MM.1S (cell line): ENCODE results near the gene HBS1L.

Experiments
- DNase-seq: peaks from one replicate; pipeline ENCODE4 v3.0.0-alpha.2; 2015
- H2AFZ ChIP-seq: fragments of 300-600 bp; sonication (generic); 2 replicates; pipeline ENCODE4 v1.6.0; 2016; ENCODE audit warnings: antibody characterized with exemption, low read length
- H3F3A ChIP-seq: fragments of 300-600 bp; sonication (generic); 2 replicates; pipeline ENCODE4 v1.6.1; 2016; ENCODE audit warnings: mild to moderate bottlenecking, antibody characterized with exemption, low read length, moderate library complexity, mixed read lengths; ENCODE audit not compliant: insufficient read depth
- H3K27ac ChIP-seq: fragments of 300-600 bp; sonication (generic); 2 replicates; pipeline ENCODE4 v1.5.1; 2016; ENCODE audit warnings: mild to moderate bottlenecking, low read length
- H3K27me3 ChIP-seq: fragments of 300-600 bp; sonication (generic); replicated peaks from 2 replicates; pipeline ENCODE4 v1.6.0; 2016; ENCODE audit warnings: low read length; ENCODE audit not compliant: insufficient read depth
- H3K36me3 ChIP-seq: fragments of 300-600 bp; sonication (generic); replicated peaks from 2 replicates; pipeline ENCODE4 v1.6.1; 2016; ENCODE audit warnings: mild to moderate bottlenecking, low read length, mixed read lengths; ENCODE audit not compliant: insufficient read depth
- H3K4me1 ChIP-seq: fragments of 300-600 bp; sonication (generic); 2 replicates; pipeline ENCODE4 v1.6.1; 2016; ENCODE audit warnings: low read length, mixed read lengths
- H3K4me2 ChIP-seq: fragments of 300-600 bp; sonication (generic); 2 replicates; pipeline ENCODE4 v1.6.0; 2016; ENCODE audit warnings: low read depth, low read length
- H3K4me3 ChIP-seq: fragments of 300-600 bp; sonication (generic); 2 replicates; pipeline ENCODE4 v1.5.1; 2016; ENCODE audit warnings: low read length, mixed read lengths
- H3K79me2 ChIP-seq: fragments of 300-600 bp; sonication (generic); 2 replicates; pipeline ENCODE4 v1.6.1; 2016; ENCODE audit warnings: mixed run types, low read length, mixed read lengths
- H3K9ac ChIP-seq: fragments of 300-600 bp; sonication (generic); 2 replicates; pipeline ENCODE4 v1.6.1; 2016; ENCODE audit warnings: low read length, mixed read lengths
- H3K9me2 ChIP-seq: fragments of 300-600 bp; sonication (generic); replicated peaks from 2 replicates; pipeline ENCODE4 v1.6.1; 2016; ENCODE audit warnings: mild to moderate bottlenecking, low read length, mixed read lengths; ENCODE audit not compliant: insufficient read depth
- H3K9me3 ChIP-seq: fragments of 300-600 bp; sonication (generic); replicated peaks from 2 replicates; pipeline ENCODE4 v1.6.1; 2016; ENCODE audit warnings: mild to moderate bottlenecking, low read length, mixed read lengths; ENCODE audit not compliant: insufficient read depth
- H4K20me1 ChIP-seq: fragments of 300-600 bp; sonication (generic); 2 replicates; pipeline ENCODE4 v1.6.1; 2016; ENCODE audit warnings: mild to moderate bottlenecking, low read length, moderate library complexity, mixed read lengths; ENCODE audit not compliant: insufficient read depth
- CTCF ChIP-seq: fragments of 300-600 bp; sonication (generic); IDR thresholded peaks from 2 replicates; pipeline ENCODE4 v1.5.1; 2016; ENCODE audit warnings: antibody characterized with exemption, low read length, mixed read lengths
- EZH2 ChIP-seq: fragments of 300-600 bp; sonication (generic); optimal IDR thresholded peaks from 2 replicates; pipeline ENCODE3; 2017; ENCODE audit warnings: low read depth, mild to moderate bottlenecking, antibody characterized with exemption, low read length, mixed read lengths
- EZH2phosphoT487 ChIP-seq: fragments of 300-600 bp; sonication (generic); IDR thresholded peaks from 2 replicates; pipeline ENCODE4 v1.6.1; 2018; ENCODE audit warnings: antibody characterized with exemption, low read length

HBS1L gene

DNA sequence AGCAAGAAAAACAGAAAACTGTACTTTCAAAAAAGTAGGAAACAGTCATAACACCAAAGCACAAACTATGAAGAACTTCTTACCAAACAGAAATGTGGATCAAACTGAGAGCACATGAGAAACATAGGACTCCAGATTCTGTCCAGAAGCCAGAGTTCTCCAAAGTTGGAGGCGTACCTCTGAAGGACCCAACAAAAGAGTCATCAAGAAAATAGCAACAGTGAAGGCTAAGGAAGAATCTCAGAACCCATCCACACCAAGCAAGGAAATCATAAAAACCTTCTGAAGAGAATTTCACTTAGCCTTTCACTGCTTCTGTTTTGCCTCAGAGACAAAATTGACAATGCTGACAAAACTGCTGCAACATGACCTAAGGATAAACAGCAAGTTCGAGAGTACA is 29.4 kb downstream of the HBS1L start:
- Histone ChIP-seq H3K27ac (peak overlapping the region; percentile 33; the same call in 1 of the 2 replicates), H3K9me3 (no peaks in the 10 kb centered on the region)

DNA sequence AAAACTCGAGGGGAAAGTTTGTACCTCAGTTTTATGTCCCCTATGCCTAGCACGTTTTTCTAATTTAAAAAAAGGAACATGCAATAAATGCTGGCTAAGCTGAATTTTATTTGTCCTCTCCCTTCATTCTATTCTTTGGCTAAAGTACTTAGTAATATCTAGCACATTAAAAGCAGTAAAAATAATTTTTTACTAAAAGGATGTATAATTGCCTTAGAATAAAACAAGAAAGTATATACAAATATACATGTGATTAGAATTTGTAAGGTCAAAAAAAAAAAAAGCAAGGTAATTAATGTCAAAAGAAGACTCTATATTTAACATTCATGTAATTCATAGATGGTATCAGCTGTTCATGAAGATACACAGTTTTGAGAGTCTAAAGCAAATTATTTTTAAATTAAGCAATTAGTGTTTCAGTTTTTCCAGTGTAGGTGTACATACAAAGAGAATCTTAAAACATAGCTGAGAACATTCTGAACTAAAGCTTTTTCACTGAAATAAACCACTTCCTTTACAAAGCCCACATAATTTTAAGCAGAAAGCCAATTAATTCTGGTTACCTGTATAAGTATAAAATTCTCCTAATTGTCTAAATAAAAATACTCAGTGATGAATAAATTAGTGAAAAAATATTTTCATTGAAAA is 32.4 kb downstream of the HBS1L start:
- TF ChIP-seq CTCF (no peak), EZH2 (no peak), EZH2phosphoT487 (no peak)
- Histone ChIP-seq H2AFZ (no peak overlapping the region), H3K27me3 (no peaks in the 10 kb centered on the region), H3K4me1 (peaks cover 27% of the 10 kb centered on the region), H3K4me3 (peak overlapping the region; percentile 58), H3K9me3 (no peaks in the 10 kb centered on the region), H3K4me2 (peak overlapping the region; percentile 78), H3K27ac (peak overlapping the region; percentile 71), H3F3A (peaks cover 26% of the 10 kb centered on the region), H3K36me3 (no peaks in the 10 kb centered on the region; the same call in 1 of the 2 replicates), H3K79me2 (peaks cover 96% of the 10 kb centered on the region), H3K9me2 (no peaks in the 10 kb centered on the region; the same call in 1 of the 2 replicates), H3K9ac (peak overlapping the region; percentile 54), H4K20me1 (no peaks in the 10 kb centered on the region)
- no peak for DNase-seq

More for the DNA sequence above, 29.4 kb downstream of the HBS1L start:
- peaks cover 96% of the 10 kb centered on the region for H3K79me2 ChIP-seq
- H3K4me2 ChIP-seq, result peak overlapping the region; percentile 10; the same call in 1 of the 2 replicates
- no peak for DNase-seq
- TF ChIP-seq EZH2phosphoT487, result no peak
- TF ChIP-seq EZH2, result no peak
- no peak for TF ChIP-seq CTCF
- H3K27me3 ChIP-seq, result no peaks in the 10 kb centered on the region
- H3K4me3 ChIP-seq, result no peak overlapping the region
- peaks cover 31% of the 10 kb centered on the region for H3F3A ChIP-seq
- H3K9me2 ChIP-seq, result no peaks in the 10 kb centered on the region
- H3K36me3 ChIP-seq, result no peaks in the 10 kb centered on the region; the same call in 1 of the 2 replicates
- H3K9ac ChIP-seq, result no peak overlapping the region
- H3K4me1 ChIP-seq, result peaks cover 40% of the 10 kb centered on the region
- no peaks in the 10 kb centered on the region for H4K20me1 ChIP-seq
- no peak overlapping the region for H2AFZ ChIP-seq

DNA sequence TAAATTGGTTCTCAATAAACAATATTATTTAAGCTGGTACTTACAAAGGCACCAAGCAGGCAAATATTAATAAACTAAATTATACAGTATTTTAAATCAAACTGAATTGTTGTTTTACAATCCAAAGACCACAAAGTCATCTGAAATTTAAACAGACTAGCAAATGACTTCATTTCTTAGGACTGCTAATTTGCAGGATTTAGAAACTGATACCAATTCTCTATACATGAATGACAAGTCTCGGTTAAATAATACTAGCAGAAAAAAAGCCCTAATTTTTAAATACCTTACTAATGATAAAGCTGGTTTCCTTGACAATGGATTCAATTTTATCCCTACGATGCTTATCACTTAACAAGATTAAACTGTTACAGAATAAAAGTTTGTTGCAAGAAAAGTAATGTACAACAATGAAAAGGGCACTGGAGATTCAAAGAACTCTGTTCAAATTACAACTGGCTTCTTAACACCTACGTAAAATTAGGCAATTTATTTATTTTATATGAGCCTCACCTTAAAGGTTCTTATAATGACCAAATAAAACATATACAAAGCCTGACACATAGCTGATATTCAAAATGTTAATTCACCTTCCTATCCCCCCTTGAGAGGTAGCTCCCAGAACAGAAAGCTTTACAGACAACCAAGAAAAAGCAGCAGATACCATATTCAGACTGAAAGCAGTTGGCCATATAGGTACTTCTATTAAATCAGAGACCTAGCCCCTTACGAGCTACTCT is 33.1 kb downstream of the HBS1L start:
- no peaks in the 10 kb centered on the region for H3K9me3 ChIP-seq
- no peaks in the 10 kb centered on the region; the same call in 1 of the 2 replicates for H3K9me2 ChIP-seq
- H3K4me1 ChIP-seq, result peaks cover 32% of the 10 kb centered on the region
- H3K27ac ChIP-seq, result peak overlapping the region; percentile 71
- H3K4me2 ChIP-seq, result peak overlapping the region; percentile 78
- H3K36me3 ChIP-seq, result no peaks in the 10 kb centered on the region; the same call in 1 of the 2 replicates
- peak; percentile 49 for DNase-seq
- no peak for TF ChIP-seq CTCF
- TF ChIP-seq EZH2phosphoT487, result no peak
- no peak for TF ChIP-seq EZH2
- H3K4me3 ChIP-seq, result peak overlapping the region; percentile 58
- H3K79me2 ChIP-seq, result peaks cover 96% of the 10 kb centered on the region
- no peaks in the 10 kb centered on the region for H4K20me1 ChIP-seq
- no peaks in the 10 kb centered on the region for H3K27me3 ChIP-seq
- peak overlapping the region; percentile 54 for H3K9ac ChIP-seq
- H3F3A ChIP-seq, result peaks cover 29% of the 10 kb centered on the region
- no peak overlapping the region for H2AFZ ChIP-seq
